K562 (cell line): Measurements from ENCODE around the gene GEMIN5. TPM values are rescaled to one million over a fixed set of nuclear protein-coding genes. Genes with fewer than 3 reads are reported as not detected.

Experiments
- COPS2 ChIP-seq: fragments of 450-650 bp; conservative IDR thresholded peaks from 2 replicates; pipeline ENCODE4 v1.6.1; 2016; ENCODE audit warnings: mild to moderate bottlenecking, moderate library complexity
- FOXA3 ChIP-seq, 2 experiments: fragments of 450-650 bp in 1 of 2; sonication (generic) in 1 of 2; formaldehyde crosslinking; IDR thresholded peaks in 1 of 2; conservative IDR thresholded peaks in 1 of 2; 2 replicates each; pipeline versions ENCODE4 v1.4.0 to v1.8.0; 2020 to 2022; ENCODE audit warnings: mild to moderate bottlenecking in 2 of 2, missing genetic modification reagents in 1 of 2
- KLF10 ChIP-seq: fragments of 250-450 bp; sonication (Bioruptor Pico); IDR thresholded peaks from 2 replicates; pipeline ENCODE4 v1.6.1; 2021; ENCODE audit warnings: matching md5 sums
- LEF1 ChIP-seq: fragments of 450-650 bp; IDR thresholded peaks from 2 replicates; pipeline ENCODE4 v1.6.1; 2016; ENCODE audit warnings: mild to moderate bottlenecking
- MBD2 ChIP-seq: sonication (generic); IDR thresholded peaks from 2 replicates; pipeline ENCODE4 v1.6.1; 2016; ENCODE audit warnings: low read depth, borderline replicate concordance
- NBN ChIP-seq: fragments of 450-650 bp; IDR thresholded peaks from 2 replicates; pipeline ENCODE4 v1.6.1; 2016; ENCODE audit warnings: low read depth, mild to moderate bottlenecking
- NR0B1 ChIP-seq: fragments of 450-650 bp; IDR thresholded peaks from one replicate; pipeline ENCODE4 v1.6.1; 2018; ENCODE audit warnings: mild to moderate bottlenecking, moderate library complexity; ENCODE audit not compliant: partially characterized antibody
- NUFIP1 ChIP-seq: fragments of 450-650 bp; IDR thresholded peaks from 2 replicates; pipeline ENCODE4 v1.6.1; 2018; ENCODE audit not compliant: partially characterized antibody
- RCOR1 ChIP-seq, 2 experiments: IDR thresholded peaks; 2 replicates each; pipeline ENCODE4 v1.6.1; 2012; ENCODE audit warnings: low read depth in 2 of 2, low read length in 2 of 2, borderline replicate concordance in 1 of 2, improper control_type of control experiment in 1 of 2
- SMARCA5 ChIP-seq: fragments of 450-650 bp; IDR thresholded peaks from 2 replicates; pipeline ENCODE4 v1.6.1; 2016
- SPI1 ChIP-seq: IDR thresholded peaks from 2 replicates; pipeline ENCODE4 v1.6.1; 2011; ENCODE audit warnings: low read depth, low read length, control low read depth, borderline replicate concordance
- TOE1 ChIP-seq, 2 experiments: fragments of 450-650 bp in 1 of 2; sonication (generic) in 1 of 2; formaldehyde crosslinking in 1 of 2; IDR thresholded peaks; 2 replicates each; pipeline versions ENCODE4 v1.7.1 to v1.8.0; 2016 to 2022; ENCODE audit warnings: borderline replicate concordance in 2 of 2, mild to moderate bottlenecking in 2 of 2, antibody characterized with exemption in 1 of 2, inconsistent platforms in 1 of 2, low read depth in 1 of 2, missing genetic modification reagents in 1 of 2, moderate library complexity in 1 of 2
- ZNF668 ChIP-seq: fragments of 250-450 bp; sonication (Bioruptor Pico); IDR thresholded peaks from 2 replicates; pipeline ENCODE4 v1.8.0; 2022; ENCODE audit warnings: mild to moderate bottlenecking, inconsistent platforms
- ZNF75A ChIP-seq: fragments of 450-650 bp; formaldehyde crosslinking; IDR thresholded peaks from 2 replicates; pipeline ENCODE4 v1.4.0; 2020; ENCODE audit warnings: mild to moderate bottlenecking
- polyA plus RNA-seq, 8 experiments: library from polyadenylated mRNA; depleted of rRNA in 4 of 8; stranded (reverse) in 5 of 8; unstranded in 3 of 8; fragments of >200 nt; fragmentation: Nextera tagmentation in 2 of 8; fragmentation: Illumina TruSeq in 1 of 8; extraction: Ambion mirVana in 2 of 8; extraction: Trizol in 1 of 8; gene quantifications; 2 replicates each; pipeline versions ENCODE4 v1.2.1 to v1.2.3, GENCODE V29; 2011 to 2014; ENCODE audit warnings: inconsistent platforms in 1 of 8, missing spikeins in 1 of 8
- total RNA-seq, 7 experiments: library from RNA; depleted of rRNA in 6 of 7; stranded (reverse); fragments of >200 nt in 6 of 7; fragmentation: Illumina TruSeq in 2 of 7; extraction: Trizol in 2 of 7; gene quantifications; 2 replicates each; pipeline versions ENCODE4 v1.2.1 to v1.2.3, GENCODE V29; 2011 to 2021; ENCODE audit warnings: low replicate concordance in 1 of 7
- TF ChIP-seq, protein P1 (sequence below): fragments of 450-650 bp; IDR thresholded peaks from 2 replicates; pipeline ENCODE4 v1.6.1; 2016; ENCODE audit warnings: low read depth
- TF ChIP-seq, protein P2 (sequence below): IDR thresholded peaks from 2 replicates; pipeline ENCODE4 v1.6.1; 2012; ENCODE audit warnings: low read depth, low read length, improper control_type of control experiment, borderline replicate concordance

GEMIN5 gene
- total and polyA plus RNA-seq, 9 of the 15 experiments (the other 6 are each of a cell fraction or from before 2014, with no cell fraction given): 10.3 to 48.2 (median 34.7) TPM

DNA sequence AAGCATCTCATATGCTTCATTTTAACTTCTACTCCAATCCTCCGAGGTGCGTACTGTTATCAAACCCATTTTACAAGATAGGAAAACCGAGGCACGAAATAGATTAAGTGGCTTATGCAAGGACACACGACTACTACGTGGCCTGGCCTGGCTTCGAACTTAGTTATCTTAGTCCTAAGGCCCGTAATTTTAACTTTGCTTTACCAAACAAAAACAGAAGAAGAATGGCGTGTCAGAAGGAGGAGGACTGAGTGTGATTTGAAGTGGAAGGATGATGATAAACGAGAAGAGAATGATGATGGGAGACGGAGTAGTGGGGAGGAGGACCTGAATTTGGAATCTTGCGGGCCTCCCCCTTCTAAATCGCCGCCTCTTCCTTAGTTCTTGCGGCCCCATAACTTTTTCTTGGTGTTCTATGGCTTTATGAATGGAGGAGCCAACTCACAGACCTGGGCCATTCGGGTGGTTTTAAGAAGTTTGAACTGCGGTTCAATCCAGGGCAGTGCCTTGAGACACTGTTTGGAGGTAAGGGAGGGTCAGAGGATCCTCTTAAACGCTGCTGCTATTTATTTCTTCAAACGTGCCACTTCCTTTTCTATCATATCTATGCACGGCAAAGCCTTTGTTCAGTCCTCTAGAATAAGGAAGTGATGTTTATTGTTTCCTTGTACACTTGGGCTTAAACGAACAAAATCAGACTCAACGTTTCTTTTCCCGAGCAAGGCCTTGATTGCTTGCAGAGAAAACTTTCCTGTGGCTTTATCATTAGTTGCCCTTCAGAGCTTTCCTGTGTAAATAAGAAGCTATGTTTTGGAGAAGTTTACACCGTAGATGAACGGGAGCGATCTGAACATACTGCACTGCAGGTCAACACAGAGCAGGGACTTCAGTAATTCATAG lies 78.8 kb downstream of the GEMIN5 start (continued):
- TF ChIP-seq, protein P1, sequence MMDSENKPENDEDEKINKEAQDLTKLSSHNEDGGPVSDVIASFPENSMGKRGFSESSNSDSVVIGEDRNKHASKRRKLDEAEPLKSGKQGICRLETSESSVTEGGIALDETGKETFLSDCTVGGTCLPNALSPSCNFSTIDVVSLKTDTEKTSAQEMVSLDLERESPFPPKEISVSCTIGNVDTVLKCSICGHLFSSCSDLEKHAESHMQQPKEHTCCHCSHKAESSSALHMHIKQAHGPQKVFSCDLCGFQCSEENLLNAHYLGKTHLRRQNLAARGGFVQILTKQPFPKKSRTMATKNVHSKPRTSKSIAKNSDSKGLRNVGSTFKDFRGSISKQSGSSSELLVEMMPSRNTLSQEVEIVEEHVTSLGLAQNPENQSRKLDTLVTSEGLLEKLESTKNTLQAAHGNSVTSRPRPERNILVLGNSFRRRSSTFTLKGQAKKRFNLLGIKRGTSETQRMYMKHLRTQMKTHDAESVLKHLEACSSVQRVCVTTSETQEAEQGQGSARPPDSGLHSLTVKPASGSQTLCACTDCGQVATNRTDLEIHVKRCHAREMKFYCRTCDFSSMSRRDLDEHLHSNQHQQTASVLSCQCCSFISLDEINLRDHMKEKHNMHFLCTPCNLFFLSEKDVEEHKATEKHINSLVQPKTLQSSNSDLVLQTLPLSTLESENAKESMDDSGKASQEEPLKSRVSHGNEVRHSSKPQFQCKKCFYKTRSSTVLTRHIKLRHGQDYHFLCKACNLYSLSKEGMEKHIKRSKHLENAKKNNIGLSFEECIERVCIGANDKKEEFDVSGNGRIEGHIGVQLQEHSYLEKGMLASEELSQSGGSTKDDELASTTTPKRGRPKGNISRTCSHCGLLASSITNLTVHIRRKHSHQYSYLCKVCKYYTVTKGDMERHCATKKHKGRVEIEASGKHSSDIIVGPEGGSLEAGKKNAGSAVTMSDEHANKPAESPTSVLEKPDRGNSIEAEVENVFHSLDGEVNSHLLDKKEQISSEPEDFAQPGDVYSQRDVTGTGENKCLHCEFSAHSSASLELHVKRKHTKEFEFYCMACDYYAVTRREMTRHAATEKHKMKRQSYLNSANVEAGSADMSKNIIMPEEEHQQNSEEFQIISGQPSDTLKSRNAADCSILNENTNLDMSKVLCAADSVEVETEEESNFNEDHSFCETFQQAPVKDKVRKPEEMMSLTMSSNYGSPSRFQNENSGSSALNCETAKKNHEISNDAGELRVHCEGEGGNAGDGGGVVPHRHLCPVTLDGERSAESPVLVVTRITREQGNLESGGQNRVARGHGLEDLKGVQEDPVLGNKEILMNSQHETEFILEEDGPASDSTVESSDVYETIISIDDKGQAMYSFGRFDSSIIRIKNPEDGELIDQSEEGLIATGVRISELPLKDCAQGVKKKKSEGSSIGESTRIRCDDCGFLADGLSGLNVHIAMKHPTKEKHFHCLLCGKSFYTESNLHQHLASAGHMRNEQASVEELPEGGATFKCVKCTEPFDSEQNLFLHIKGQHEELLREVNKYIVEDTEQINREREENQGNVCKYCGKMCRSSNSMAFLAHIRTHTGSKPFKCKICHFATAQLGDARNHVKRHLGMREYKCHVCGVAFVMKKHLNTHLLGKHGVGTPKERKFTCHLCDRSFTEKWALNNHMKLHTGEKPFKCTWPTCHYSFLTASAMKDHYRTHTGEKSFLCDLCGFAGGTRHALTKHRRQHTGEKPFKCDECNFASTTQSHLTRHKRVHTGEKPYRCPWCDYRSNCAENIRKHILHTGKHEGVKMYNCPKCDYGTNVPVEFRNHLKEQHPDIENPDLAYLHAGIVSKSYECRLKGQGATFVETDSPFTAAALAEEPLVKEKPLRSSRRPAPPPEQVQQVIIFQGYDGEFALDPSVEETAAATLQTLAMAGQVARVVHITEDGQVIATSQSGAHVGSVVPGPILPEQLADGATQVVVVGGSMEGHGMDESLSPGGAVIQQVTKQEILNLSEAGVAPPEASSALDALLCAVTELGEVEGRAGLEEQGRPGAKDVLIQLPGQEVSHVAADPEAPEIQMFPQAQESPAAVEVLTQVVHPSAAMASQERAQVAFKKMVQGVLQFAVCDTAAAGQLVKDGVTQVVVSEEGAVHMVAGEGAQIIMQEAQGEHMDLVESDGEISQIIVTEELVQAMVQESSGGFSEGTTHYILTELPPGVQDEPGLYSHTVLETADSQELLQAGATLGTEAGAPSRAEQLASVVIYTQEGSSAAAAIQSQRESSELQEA: no peak
- peak; percentile 10 for TF ChIP-seq NUFIP1
- peak; percentile 94 for TF ChIP-seq SPI1
- TF ChIP-seq, protein P2, sequence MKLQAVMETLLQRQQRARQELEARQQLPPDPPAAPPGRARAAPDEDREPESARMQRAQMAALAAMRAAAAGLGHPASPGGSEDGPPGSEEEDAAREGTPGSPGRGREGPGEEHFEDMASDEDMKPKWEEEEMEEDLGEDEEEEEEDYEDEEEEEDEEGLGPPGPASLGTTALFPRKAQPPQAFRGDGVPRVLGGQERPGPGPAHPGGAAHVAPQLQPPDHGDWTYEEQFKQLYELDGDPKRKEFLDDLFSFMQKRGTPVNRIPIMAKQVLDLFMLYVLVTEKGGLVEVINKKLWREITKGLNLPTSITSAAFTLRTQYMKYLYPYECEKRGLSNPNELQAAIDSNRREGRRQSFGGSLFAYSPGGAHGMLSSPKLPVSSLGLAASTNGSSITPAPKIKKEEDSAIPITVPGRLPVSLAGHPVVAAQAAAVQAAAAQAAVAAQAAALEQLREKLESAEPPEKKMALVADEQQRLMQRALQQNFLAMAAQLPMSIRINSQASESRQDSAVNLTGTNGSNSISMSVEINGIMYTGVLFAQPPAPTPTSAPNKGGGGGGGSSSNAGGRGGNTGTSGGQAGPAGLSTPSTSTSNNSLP: no peak
- TF ChIP-seq FOXA3 (CRISPR knock-in tag; conservative IDR thresholded peaks at IDR 0.05 in 1 of 2, IDR thresholded peaks at IDR 0.05 in 1 of 2): peak; percentile 15 to 68; a peak in 1 of 4 replicates
- peak; percentile 66; the same call in 1 of the 2 replicates for TF ChIP-seq SMARCA5
- no peak for TF ChIP-seq MBD2
- no peak for TF ChIP-seq LEF1
- no peak for TF ChIP-seq COPS2
- no peak for TF ChIP-seq ZNF668 (CRISPR knock-in tag)
- peak in 1 of 2 experiments; percentile 68; a peak in 2 of 4 replicates for TF ChIP-seq RCOR1 (IDR thresholded peaks at IDR 0.05; ENCODE audit: borderline replicate concordance in 1 of 2, low read depth in 2 of 2, low read length in 2 of 2)
- TF ChIP-seq TOE1 (IDR thresholded peaks at IDR 0.05; ENCODE audit: borderline replicate concordance): no peak
- no peak for TF ChIP-seq TOE1 (CRISPR knock-in tag; IDR thresholded peaks at IDR 0.05; ENCODE audit: borderline replicate concordance, low read depth)
- TF ChIP-seq KLF10 (CRISPR knock-in tag): no peak
- TF ChIP-seq NBN: no peak; the same call in 1 of the 2 replicates
- TF ChIP-seq NR0B1: no peak
- TF ChIP-seq ZNF75A (CRISPR knock-in tag): no peak
